Mesangial cell (primary cell): ENCODE data around the gene SLC35F5. TPM values are rescaled to one million over a fixed set of nuclear protein-coding genes. Genes with fewer than 3 reads are reported as not detected.

Experiments
- total RNA-seq: library from RNA; depleted of rRNA; stranded (reverse); fragments of >200 nt; gene quantifications from 2 replicates; pipeline ENCODE4 v1.2.3, GENCODE V29; 2015

Gene SLC35F5, protein sequence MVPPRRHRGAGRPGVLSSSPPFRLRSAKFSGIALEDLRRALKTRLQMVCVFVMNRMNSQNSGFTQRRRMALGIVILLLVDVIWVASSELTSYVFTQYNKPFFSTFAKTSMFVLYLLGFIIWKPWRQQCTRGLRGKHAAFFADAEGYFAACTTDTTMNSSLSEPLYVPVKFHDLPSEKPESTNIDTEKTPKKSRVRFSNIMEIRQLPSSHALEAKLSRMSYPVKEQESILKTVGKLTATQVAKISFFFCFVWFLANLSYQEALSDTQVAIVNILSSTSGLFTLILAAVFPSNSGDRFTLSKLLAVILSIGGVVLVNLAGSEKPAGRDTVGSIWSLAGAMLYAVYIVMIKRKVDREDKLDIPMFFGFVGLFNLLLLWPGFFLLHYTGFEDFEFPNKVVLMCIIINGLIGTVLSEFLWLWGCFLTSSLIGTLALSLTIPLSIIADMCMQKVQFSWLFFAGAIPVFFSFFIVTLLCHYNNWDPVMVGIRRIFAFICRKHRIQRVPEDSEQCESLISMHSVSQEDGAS
- 49.4 and 134 TPM in 2 replicates for total RNA-seq

DNA sequence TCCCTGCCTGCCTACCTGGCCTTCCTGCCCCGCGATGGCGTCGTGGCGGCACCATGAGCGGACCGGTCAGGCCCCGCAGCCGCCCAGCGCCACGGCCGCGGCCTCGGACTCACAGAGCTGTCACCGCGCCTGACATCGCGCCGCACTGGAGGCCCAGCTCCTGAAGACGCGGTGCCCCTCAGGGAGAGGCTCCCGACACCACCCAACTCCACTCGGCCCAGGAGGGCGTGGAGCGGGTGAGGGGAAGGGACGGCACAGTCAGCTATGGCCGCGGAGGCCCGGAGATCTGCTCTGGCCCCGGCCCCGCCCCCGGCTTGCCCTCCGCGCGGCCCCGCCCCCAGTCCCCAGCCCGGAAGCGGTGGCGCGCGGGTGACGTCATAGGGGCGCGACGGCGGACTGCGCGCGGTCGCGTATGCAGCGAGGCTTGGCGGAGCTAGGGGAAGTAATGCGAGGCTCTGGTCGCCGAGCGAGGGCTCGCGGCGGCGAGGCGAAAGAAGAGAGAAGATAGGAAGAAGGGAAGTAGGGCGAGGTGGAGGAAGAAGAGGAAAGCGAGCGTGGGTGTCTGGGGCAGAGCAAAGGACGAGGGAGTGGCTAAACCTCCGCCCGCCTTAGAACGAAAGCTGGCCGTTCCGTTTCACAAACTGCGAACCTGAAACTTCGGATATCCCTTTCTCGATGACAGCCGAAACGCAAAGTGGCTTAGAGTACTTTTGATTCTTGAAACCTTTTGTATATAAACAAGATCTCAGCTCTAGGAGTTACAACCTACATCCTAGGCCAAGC is at the start of gene SLC35F5:
Gene SLC35F5 (minus strand): TSS at position 288 of the 783 bp plus-strand sequence. CDS start 233 bp downstream, at position 55.

Other genes starting within 250 kb of the SLC35F5 start
- gene RABL2A, start 129.4 kb downstream of the SLC35F5 start, total RNA-seq: 3.1 and 12.3 TPM in 2 replicates
- 115 and 171 TPM in 2 replicates for gene ACTR3, start 133.4 kb upstream of the SLC35F5 start, total RNA-seq